NCI-H2107 (cell line): ENCODE measurements around the gene NRBF2.
A peak's percentile ranks its signal among the peaks of the same experiment; 100 is the strongest.

ENCODE experiments used
- DNase-seq: peaks from one replicate; lab custom pipeline; 2025; lab: John Stamatoyannopoulos, UW

NRBF2 gene

DNA sequence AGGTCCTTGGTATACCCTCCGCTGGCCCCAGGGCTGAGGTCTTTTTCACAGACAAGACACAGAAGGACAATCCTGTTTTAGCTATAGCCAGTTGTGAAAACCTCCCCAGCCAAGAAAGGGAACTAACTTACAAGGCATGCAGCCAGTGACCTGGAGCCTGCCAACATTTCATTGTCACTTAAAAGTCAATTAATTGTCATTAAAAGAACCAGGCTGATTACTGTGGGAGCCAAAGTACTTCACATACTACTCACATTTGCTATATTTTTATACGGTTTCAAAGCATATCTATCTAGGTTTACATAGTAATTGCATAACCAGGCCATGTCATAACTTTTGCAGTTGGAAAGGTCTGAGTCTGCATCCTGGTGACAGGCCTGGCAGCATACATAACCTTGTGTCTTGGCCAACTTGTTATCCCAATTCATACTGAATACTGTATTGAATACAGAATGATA is 31.1 kb downstream of the NRBF2 start:
- no peak for DNase-seq

DNA sequence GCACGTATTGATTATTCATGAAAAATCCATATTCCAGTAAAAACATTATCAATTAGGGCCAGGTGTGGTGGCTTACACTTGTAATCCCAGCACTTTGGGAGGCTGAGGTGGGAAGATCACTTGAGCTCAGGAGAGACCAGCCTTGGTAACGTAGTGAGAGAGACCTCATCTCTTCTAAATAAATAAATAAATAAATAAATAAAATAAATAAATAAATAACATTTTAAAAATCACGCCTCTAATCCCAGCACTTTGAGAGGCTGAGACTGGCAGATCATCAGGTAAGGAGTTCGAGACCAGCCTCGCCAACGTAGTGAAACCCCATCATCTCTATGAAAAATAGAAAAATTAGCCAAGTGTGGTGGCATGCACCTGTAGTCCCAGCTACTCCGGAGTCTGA is 32.1 kb downstream of the NRBF2 start:
- no peak for DNase-seq

DNA sequence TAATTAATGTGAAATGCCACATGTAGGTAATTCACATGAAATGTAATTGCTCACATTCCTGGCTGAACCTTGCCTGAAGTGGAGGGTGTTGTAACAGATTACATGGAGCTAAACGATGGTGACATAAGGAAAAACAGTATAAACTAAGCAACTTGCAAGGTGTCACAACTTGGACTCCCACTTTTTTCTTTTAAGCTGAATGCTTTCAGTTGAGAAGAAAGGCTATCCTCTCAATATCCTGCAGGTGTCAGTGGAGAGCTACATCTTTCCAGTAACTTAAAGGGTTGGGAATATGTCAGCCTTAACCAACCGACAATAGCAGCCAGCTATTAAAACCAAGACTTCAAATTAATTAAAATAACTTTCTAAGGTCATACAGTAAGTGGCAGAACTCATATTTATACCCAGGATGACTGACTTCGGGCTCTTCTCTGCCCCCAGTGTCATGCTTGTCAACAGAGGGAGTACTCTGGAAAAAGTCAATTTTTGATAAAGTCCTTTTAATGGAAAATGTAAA is 33.7 kb downstream of the NRBF2 start:
- peak; percentile 0 for DNase-seq

DNA sequence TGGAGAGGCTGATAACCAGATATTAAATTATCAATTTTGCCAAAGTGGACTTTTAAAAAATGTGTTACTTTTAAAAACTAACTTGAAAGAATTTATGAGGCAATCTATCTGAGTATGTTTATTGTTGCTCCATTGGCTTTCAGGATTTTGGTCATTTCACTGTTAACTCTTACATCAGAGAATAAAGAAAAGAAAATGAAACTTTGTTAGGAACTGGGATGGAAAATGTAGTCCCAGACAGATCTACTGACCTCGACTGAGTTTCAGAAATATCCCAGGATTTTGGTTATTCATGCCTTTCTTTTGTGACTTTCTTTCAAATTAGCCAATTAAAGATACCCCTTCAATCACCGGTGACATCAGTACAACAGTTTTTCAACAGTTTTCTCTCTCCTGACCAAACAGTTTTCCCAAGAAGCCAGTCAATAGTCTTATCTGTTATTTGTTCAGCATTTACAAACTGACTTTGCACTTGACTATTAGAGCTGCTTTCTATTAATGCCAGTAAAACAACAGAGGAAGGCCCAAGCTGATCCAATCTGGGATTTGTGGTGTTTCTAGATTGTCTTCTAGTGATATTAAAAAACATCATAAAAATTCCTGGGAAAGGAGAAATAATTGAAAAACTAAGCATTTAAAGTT is 35.8 kb downstream of the NRBF2 start:
- no peak for DNase-seq

DNA sequence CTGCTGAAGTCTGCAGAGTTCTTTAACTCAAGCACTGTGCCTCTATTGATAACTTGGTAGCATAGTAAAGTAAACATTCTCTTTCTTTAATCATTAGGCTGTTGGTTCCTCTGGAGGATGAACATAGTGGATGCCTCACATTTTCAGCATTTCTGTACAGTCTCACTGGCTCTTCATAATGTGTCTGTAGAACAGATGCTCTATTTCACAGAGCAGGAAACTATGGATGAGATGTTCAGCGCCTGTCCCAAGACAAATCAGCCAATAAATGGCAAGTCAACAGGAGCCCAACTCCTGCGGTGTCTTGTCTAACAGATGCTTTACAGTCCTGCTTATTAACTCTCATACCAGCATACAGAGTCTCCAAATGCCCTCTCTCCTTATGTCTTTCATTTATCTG is 36.5 kb downstream of the NRBF2 start:
- no peak for DNase-seq

DNA sequence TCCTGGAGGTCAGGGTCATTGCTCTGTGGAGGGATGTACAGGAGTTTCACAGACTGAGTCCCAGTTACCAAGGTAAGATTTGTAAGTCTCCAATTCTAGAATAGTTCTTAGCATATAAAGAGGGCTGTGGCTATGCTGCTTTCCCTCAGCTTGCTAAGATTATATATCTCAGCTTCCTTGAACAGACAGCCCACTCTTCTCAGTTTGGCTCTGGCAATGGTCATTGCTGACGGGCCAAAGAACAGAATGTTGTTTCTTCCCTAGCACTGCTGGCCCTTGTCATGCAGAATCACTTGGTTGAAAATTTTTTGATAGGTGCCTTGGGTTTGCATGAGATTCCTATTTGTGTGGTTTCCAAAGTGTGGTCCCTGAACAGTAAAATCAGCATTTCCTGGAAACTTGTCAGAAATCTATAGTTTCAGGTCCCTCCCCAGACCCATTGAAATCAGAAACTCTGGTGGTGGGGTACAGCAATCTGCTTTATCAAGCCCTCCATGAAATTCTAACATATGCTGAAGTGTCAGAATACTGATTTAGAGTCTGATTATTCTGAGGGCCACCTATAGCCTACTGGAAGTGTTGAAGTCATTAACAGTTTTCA is 38.2 kb downstream of the NRBF2 start:
- no peak for DNase-seq

DNA sequence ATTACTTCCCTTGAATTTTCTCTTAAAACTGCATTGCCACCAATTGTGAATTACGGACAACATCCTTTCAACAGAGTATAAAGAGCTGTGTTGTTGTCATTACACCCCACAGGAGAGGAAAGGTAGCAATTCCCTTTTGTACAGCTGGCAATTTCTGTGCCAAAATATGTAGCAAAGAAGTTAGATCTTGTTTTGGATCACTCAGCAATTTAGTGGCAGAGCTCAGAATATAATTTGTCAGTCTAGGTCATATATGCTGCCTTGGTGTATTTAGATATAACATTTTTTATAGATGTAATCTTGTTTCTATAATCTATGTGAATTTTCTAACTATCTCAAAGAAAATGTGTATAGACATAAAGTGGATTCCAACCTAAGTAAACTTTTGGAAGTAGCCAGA is 38.8 kb downstream of the NRBF2 start:
- DNase-seq = no peak

DNA sequence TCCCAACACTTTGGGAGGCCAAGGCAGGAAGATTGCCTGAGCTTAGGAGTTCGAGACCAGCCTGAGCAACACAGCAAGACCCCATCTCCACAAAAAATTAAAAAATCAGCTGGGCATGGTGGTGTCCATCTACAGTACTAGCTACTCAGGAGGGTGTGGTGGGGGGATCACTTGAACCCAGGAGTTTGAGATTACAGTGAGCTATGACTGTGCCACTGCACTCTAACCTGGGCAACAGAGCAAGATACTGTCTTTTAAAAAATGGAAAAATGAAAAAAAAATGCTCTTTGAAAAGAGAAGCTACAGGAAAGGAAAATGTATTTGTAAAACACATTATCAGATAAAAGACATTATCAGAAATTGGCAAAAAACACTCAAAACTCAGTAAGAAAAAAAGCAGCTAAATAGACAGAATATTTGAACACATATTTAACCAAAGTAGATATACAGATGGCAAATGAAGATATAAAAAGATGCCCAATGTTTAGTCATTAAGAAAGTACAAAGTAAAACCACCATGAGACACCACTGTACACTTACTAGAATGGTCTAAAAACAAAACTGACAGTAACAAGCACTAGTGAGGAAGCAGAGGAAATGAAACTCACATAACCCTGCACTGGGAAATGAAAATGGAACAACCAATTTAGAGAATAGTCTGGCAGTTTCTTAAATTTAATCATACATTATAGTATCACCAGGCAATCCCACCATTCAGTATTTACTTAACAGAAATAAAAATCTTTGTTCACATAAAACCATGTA is 40.5 kb downstream of the NRBF2 start:
- DNase-seq = no peak

DNA sequence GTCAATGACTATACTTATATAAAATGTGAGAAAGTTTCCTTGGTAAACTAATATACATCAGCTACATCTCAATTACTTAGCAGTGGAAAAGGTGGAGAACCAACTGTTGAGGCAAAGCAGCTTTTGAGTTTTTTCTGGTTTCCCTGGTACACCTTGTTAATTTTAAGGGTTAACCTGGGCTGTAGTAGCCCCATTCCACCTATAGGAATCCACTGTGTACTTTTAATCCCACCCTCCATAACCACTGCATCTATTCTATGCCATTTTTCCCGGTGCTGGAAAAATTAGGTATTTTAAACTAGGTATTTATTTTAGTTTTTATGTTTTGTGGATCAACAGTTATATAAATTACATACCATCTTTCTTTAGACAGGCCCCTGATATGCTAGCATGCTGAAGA is 42.4 kb downstream of the NRBF2 start:
- no peak for DNase-seq

DNA sequence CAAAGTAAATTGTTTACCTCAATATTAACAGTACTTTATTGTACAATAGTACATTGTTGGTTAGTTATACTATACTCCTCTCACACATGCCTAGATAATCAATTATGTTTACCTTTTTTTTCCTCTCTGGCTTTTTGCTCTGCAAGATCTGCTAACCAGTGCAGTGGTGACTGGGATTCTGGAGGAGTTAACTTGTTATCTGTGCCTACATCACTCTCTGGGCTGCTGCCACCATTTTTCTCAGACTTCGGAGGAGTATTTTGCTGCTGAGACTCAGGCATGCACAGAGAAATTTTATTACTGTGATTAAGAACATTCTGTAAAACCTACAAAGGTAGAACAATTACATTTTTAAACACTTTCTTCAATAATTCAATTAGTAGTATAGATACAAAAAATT is 59.7 kb downstream of the NRBF2 start:
- DNase-seq = no peak

DNA sequence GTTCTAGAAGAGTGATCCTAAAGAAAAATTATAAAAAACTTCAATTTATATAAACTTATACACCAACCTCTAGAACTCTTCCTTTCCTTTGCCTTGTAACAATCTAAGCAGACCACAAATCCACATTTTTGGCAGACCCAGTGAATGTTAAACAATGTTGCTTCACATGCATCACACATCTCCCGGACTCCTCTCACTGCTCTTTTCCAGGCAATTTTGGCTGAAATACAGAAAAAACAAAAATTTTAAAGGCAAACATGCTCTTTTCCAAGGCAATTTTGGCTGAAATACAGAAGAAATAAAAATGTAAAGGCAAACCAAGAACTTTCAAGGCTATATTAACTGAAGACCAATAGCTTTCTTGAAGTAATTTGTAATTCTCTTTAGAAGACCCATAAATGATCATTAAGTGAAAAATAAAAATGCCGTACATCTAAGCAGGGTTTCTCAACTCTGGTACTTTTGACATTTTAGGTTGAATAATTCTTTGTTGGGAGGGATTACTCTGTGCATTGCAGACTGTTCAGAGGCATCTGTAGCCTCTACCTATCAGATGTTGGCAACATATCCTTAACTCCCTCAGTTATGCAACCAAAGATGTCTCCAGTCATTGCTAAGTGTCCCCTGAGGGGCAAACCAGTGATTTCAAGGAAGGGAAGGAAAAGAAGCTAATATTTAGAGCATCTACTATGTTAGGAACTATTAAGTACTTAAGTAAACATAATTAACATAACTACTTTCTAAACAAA is 64.4 kb downstream of the NRBF2 start:
- no peak for DNase-seq

DNA sequence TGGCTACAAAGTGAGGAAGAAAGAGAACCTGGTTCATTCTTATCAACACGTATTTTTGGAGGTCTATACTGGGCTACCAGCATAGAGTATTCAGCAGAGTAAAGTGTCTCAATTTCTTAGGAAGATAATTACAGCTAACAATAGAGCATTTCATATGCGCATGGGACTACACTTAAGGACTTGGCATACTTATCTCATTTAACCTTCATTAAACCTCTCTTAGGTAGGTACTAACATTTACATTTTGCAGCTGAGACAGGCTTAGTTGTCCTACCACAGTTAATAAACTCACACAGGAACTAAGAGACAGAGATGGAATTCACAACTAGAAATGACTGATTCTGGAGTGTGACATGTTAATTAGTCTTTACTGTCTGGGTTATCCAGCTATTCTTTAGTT is 66.6 kb downstream of the NRBF2 start:
- no peak for DNase-seq

DNA sequence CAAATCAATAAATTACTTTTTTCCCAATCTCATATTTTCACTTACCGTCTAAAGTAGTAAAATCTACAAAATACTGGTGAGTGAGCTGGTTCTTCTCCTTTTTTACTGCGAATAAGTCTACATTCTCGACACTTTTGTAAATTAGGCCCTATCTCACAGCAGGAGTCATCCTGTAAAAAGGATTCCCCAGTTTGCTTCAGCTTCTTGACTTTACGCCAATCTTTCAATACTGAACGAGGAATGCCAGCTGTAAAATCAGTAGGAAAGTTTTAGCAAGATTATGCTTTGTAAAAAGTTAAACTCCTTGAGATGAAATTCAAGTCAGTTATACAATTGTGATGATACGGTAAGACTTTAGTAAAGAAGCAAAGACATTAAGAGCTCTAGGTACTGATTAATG is 67.3 kb downstream of the NRBF2 start:
- no peak for DNase-seq

DNA sequence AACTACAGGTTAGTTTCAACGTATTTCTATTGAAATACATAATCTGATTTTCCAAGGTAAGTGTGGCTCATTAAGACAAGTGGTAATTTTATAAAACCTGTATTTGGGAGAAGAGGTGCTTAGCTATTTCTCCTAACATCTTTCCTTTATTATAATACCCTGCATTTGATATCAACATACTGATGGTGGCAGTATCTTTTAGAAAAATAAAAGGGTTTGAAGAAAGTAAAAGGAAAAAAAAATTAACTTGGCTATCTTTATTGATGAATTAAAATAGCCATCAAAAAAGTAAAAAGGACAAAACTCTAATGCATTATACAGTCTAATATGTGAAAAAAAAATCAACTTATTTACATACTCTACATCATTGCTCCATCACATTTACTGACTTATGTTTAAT is 68.0 kb downstream of the NRBF2 start:
- DNase-seq = no peak
